Pons (tissue), 1 donor: ENCODE data around the gene NSMCE3.
A peak's percentile ranks its signal among the peaks of the same experiment; 100 is the strongest.

ENCODE experiments used
- DNase-seq: peaks from one replicate; pipeline ENCODE4 v3.0.0-alpha.2; 2016; ENCODE audit warnings: low spot score

NSMCE3 gene

DNA sequence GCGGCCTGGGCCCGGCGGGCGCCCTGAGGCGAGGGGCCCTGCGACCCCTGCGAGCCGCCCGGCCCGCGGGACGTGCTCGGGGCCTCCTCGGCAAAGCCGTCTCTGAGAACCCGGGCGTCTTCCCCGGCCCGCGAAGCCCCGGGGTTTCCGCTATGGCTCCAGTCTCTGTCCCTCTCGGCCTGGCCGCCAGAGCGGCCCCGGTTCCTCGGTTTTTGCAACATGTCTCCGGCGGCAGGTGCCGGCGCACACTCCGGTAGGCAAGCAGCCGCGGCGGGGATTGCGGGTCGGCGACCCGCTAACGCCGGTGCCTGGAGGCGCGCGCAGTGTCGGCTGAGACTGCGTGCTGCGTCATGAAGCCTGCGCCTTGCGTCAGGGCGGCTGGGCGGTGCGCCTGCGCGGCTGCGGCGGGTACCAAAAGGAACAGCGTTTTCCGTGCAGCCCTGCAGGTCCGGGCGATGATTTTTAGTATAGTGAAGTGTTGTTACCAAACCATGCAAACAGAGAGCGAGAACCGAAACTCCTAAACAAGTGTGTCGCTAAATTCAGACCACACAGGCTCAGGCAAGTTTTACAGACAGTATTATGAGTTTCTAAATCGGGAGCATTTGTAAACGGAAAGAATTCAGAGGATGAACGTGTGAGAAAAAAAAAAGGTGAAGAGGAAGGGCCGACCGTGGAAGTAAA lies at the start of gene NSMCE3:
NSMCE3 (minus strand) TSS at position 338 of the 684 bp plus-strand sequence; CDS start at position 221, 117 bp downstream.
- peak; percentile 86 for DNase-seq

DNA sequence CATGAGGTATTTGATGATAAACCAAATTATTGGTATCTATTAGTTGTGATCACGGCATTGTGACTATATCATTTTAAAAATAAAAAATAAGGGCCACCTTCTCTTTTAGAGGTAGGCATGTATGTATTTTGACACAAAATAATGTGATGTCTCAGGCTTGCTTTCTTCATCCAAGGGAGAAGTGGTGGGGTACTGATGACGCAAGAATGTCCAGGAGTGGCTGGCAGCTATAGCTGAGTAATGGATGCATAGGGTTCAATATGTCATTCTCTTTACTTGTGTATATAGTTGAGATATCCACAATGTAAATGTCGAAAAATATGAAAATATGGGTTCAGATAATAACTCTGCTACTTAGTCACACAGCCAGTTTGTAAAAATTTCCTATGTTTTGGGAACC lies 46.8 kb upstream of the NSMCE3 start:
- no peak for DNase-seq

DNA sequence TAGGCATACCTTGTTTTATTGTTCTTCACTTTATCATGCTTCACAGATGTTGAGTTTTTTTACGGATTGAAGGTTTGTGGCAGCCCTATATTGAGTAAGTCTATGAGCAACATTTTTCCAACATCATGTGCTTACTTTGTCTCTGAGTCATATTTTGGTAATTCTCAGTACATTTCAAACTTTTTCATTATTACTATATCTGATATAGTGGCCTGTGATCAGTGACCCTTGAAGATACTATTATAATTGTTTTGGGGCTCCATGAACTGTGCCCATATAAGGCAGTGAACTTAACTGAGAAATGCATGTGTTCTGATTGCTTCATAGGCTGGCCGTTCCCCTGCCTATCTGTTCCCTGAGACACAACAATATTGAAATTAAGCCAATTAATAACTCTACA lies 42.8 kb upstream of the NSMCE3 start:
- no peak for DNase-seq

DNA sequence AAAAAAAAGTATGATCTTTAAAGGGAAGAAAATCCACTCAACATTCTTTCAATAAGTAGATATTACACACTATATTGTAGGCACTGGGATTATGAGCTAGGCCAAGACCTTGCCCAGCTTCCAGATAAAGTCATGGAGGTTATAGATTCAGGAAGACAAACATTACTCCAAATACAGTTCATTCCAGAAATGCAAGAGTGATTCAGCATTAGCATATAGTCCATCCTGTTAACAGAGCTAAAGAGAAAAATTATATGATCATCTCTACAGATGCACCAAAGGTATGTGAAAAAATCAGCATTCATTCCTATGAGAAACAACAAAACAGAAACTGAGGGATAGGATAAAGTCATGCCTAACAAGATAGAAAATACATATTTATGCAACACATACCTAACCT lies 42.1 kb upstream of the NSMCE3 start:
- no peak for DNase-seq

DNA sequence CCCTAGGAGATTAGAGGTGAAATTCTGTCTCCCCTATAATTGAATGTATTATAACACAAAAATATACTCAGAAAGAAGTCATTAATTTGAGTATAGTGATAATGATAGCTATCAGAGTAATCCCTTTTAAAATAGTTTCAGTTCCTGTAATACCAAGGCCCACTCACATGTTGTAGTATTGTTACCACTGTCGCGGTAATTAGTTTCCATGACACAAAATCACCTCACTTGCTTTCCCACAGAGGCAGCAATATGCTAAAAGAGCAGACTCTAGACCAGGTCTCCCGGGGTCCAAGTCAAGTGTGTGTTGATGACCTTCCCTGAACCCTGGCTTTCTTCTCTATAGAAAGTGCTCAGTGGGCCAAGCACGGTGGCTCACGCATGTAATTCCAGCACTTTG lies 39.5 kb upstream of the NSMCE3 start:
- DNase-seq, result no peak

DNA sequence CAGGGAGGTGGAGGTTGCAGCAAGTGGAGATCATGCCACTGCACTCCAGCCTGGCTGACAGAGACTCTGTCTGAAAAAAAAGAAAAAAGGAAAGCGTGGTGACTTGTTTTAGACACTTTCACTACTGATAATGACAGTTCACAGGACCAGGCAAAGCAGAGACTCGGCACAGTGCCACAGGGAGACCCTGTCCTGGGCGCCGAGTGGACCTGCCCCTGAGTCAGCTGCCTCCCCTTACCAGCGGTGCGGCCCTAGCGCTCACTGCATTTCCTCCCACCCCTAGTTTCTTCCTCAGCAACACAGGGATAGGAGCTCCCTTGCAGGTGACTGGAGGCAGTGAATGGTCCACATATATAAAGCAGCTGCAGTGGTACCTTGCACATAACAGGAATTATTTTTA lies 38.7 kb upstream of the NSMCE3 start:
- DNase-seq, result no peak

DNA sequence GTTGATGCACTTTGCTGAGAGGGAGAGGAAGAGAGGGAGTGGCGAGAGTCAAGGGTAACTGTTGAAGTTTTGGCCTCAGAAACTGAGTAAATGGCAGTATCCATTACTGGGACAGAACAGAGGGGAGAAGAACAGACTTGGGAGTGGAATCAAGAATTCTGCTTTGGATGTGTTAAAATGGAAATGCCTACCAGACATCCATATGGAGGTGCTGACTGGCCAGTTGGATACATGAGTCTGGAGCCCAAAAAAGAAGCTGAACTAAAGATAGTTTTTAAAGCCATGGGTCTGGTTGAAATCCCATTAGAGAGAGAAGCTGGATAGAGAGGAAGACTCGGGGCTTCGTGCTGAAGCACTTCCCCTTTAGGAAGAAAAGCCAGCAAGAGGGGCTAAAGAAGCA lies 35.9 kb upstream of the NSMCE3 start:
- DNase-seq, result no peak

DNA sequence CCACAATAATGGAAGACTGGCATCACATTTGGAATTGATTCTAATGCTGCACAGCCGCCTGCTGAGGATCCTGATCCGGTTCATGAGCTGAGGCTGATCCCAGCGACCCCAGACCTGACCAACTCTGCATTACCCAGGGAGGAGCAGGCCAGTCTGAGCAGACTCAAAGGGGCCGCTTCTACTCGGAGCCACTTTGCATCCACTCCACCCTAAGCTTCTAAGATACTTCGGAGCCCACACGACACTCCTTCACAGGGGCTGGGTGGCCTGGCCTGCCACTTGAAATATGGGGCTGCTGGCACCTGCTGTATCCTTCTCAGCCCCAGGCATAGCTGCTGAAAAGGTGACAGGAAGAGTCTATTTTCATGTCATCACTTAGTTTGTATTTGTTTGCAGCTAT lies 33.2 kb upstream of the NSMCE3 start:
- no peak for DNase-seq

DNA sequence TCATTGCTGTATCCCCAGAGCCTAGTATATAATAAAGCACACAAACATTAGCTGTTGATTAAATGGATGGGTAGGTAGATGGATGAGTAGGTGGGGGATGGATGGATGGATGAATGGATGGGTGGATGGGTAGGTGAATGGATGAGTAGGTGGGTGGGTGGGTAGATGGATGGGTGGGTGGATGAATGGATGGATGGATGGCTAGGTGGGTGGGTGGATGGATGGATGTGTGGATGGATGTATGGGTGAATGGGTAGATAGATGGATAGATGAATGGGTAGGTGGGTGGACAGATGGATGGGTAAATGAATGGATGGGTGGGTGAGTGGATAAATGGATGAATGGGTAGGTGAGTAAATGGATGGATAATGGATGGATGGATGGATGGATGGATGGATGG lies 30.2 kb upstream of the NSMCE3 start:
- no peak for DNase-seq

DNA sequence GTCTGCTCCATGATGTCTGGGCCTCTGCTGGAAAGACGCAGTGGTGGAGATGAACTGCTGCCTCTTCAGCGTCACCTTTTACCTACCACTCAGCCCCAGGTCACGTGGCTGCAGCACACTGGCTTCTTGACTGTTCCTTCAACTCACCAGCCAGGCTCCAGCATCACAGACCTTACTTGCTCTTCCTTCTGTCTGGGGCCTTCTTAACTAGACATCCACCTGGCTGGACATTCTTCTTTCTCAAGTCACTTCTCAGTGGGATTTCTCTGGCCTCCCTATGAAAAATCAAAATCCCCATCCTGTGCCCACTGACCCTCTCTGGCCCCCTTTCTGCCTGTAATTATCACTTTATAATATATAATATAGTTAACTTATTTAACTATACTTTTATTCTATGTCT lies 29.7 kb upstream of the NSMCE3 start:
- no peak for DNase-seq

DNA sequence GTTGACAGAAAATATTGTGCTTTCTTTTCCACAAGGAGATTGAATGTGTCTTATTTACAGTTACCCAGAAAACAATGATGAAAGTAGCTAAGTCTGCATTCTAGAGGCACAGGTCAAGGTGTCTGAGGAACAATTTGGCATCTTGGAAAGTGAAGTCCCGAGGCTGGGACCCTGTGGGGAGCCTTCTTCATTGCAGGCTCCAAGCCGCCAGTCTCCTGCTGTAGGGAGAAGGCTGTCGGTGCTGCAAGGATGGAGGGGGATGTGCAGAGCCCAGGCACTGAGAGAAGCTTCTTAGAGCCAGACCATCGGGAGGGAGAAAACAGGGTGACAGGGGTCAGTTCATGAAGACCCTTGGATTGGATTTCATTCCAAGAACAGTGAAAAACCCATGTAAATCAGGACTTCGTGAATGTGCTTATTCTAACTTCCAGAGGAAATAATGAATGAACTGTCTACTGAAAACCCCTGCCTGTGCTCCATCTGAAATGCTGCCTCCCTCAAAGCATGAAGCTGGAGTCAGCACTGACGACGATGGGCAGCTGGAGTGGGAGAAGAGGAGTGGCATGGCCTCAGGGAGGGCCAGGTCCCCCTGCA lies 25.2 kb upstream of the NSMCE3 start:
- no peak for DNase-seq

DNA sequence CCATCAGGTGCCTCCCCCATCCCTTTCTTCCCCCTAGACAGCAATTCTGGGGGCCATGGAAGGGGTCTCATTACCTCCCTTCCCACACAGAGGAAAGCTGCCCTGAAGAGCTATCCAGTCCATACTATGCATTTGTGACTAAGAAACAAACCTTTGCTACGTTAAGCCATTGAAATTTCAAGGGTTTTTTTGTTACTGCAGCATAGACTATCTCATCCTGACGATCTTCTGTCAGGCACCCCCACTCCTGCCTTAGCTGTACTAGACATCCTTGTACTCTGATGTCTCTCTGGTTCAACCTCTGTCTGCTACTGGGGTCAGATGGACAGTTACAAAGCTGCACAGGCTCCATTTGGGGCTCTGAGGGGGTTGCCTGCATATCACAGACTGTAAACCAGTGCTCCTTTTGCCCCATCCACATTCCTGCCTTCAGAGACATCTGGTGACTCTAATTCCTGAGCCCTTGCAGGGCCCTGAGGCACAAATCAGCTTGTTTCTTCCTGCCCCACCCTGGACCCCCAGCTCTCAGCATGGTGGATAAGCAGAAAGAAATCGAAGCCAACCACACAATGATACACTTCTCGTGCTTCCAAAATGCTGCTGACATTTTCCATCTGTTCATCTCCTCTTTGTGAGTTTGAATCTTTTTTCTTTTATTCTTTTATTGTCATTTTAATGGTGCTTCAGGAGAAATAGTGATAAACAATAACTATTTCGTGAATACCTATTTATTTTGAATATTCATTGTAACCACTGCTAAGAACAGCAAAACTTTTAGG lies 21.6 kb upstream of the NSMCE3 start:
- no peak for DNase-seq

DNA sequence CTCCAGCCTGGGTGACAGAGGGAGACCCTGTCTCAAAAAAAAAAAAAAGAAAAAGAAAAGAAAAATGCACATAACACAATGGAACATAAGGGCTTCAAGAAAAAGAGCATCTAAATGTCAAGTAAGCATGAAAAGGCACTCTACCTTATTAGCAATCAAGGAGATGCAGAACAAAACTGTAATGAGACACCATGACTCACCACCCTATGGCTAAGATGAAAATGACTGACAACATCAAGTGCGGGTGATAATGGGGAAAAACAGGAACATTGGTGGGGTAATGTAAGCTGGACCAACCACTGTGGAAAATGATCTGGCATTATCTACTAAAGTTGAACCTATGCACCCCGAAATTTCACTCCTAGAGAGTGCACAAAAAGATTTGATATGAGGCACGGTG lies 19.6 kb upstream of the NSMCE3 start:
- no peak for DNase-seq

DNA sequence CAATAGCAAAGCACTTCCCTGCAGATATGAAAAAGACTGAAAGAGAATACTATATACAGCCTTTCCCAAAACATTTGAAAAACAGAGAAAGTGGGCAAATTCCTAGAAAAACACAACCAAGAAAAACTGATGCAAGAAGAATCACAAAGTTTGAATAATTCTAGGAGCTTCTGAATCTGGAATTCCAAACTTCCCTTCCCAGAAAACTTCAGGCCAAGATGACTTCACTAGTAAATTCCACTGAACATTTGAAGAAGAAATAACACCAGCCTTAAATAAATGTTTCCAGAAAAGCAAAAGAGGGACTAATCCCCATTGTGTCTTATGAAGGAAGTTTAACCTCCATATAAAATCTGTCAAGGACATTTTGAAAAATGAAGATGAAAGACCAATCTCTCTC lies 15.8 kb upstream of the NSMCE3 start:
- DNase-seq, result no peak

DNA sequence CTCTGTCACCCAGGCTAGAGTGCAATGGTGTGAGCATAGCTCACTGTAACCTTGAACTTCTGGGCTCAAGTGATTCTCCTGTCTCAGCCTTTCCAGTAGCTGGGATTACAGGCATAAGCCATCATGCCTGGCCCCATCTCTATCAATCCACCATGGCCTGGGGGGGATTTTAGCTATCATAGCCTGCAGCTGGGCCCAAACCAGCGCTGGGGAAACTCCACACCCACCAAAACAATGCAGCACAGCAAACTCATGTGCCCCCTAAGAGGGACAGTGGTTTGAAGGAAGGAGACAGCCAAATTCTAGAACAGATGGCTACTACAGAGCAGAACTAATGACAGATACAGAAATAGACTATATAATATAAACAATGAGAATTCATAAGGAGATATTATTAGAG lies 13.8 kb upstream of the NSMCE3 start:
- DNase-seq, result no peak

DNA sequence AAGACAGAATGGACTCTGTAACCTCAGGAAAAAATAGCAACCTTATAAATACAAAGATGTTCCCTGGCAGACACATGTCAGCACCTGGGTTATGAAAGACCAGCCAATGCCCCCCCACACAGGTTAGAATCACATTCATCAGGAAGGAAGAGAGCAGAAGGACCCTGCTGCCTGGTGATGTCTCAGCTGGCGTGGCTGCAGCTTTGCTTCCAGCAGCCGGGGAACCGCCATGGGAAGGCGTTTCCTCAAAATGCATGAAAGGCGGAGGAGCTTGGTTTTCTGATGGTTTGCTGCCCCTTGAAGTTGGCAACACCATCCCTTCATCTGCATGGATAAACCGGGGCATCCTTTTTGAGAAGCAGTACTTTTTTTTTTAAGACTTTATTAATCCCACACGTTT lies 10.9 kb upstream of the NSMCE3 start:
- DNase-seq, result no peak

DNA sequence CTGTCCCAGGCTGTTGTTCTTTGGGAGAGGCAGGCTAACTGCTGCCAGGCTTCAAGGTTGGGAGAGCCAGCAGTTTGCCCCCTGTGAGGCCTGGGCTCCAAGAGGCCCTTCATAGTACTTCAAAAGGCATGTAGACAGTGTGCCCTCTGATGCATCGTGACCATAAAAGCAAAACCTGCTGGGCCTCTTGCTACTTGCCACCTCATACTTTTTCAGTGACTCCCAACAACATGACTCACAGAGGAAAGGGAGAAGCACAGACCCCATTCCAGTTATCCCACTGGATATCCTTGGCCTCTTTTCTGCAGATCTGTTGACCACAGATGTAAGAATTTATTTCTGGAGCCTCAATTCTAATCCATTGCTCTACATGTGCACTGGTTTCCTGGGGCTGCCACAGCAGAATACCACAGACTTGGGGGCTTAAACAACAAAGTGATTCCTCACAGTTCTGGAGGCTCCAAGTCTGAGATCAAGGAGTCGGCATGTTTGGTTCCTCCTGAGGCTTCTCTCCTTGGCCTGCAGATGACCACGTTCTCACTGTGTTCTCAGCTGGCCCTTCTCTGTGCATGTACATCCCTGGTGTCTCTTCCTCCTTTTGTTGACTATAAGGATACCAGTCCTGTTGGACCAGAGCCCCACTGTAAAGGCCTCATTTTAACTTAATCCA lies 8.9 kb upstream of the NSMCE3 start:
- DNase-seq, result no peak

DNA sequence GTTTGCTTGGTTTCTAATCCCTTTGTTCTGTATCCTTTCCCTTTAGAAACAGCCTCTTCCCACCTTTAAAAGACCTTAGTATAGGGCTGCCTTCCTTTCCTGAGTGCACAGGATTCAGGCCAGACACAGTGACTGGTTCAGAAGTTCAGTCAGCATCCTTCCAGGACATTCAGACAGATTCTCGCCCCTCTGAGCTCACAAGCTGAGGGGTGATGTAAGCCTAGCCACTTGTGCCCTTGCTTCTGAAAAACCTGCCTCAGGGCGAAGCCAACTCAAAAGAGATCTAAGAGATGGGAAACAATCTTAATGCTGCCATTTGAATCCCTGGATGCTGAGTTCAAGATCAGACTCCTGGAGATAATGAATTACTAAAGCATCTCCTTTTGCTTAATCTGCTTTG lies 6.7 kb upstream of the NSMCE3 start:
- no peak for DNase-seq

DNA sequence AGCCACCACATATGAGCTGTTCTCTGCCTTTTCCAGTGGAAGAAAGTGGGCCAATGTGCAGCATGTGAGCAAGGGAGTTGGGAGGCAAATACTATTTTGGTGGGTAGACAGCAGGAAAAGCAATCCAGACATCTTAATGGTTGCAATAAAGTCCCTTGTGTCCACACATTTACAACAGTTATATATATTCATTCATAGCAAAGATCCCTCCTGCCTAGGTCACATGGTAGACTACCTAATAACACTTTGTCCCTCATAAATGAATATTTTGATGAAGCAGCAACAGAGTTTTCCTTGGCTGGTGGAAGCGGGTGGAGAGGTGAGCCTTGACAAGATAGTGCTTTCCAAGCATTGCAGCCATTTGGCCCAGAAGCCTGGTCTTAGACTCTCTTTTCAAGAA lies 6.2 kb upstream of the NSMCE3 start:
- DNase-seq, result no peak

DNA sequence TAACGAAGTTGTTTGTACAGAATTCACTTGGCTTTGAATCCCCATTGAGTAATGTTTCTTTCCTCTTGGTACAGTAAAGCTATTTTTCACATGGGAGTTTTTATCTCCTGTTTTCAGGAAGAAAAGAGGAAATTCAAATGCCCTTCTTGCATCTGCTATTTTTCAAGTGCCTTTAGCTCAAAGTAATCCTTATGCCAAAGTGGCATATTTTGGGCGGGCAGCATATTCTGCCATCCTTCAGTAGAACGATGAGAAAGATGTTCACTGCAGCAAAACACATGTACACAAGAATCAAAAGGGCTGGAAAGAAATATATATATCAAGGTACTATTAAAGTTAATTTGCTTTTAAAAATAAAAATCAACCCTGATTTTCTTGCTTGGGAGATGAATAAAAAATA lies 5.3 kb upstream of the NSMCE3 start:
- DNase-seq, result no peak

DNA sequence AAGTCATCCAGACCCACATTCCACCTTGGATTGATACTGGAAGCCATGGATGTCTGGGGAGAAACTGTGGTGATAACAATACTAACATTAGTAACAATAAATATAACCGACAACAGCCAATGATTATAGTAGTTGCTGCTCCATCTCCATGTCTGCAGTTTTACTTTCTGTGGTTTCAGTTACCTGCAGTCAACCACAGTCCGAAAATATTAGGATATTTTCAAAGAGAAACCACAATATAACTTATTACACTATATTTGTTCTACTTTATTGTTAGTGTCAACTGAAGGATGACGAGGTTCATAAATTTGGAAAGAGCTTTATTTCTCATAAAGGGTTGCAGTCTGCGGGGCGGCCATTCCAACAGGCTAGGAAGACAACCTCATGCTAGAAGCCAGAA lies 2.6 kb upstream of the NSMCE3 start:
- no peak for DNase-seq

DNA sequence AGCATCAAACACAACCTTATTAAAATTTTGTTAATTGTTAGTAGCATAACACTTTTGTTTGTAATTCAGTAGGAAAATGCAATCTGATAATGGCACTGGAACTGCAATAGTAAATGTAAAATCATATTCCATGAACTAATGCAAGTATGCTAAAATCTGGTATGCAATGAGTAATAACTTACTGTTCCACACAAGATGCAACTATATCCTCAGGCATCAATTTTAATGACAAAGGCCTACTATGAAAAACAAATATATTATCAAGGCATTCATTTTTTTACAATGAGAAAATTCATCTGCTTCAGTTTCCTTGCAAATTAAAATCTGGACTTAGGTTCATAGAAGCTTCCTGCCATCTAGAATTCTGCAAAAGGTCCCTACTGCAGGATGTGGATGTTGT lies 1.4 kb upstream of the NSMCE3 start:
- DNase-seq, result no peak
